Psoas muscle (tissue), 8 donors: Measurements from ENCODE around the gene FOLR3. TPM values are rescaled to one million over a fixed set of nuclear protein-coding genes. Genes with fewer than 3 reads are reported as not detected.

ENCODE experiments used
- ATAC-seq, 4 donors: fragments of 200-7000 bp; cut with Tn5 transposase; one replicate each; pipeline ENCODE4 v1.9.1; 2020; ENCODE audit warnings: moderate library complexity in 3 of 4, mild to moderate bottlenecking in 2 of 4
- DNase-seq, 2 donors: peaks; one replicate each; pipeline ENCODE4 v3.0.0-alpha.2; 2020
- H3K27ac ChIP-seq: fragments of 200-600 bp; one replicate; pipeline ENCODE4 v1.8.0; 2022
- H3K27me3 ChIP-seq, 3 donors: fragments of 200-600 bp in 1 of 3; one replicate each; pipeline versions ENCODE4 v1.6.1 to v1.8.0; 2013 to 2022; ENCODE audit warnings: low read length in 2 of 3, mild to moderate bottlenecking in 2 of 3, moderate library complexity in 1 of 3; ENCODE audit not compliant: insufficient read depth in 3 of 3
- H3K36me3 ChIP-seq, 2 donors: fragments of 200-600 bp in 1 of 2; one replicate each; pipeline versions ENCODE4 v1.6.1 to v1.8.0; 2013 to 2022; ENCODE audit warnings: low read depth in 1 of 2, mild to moderate bottlenecking in 1 of 2, moderate library complexity in 1 of 2; ENCODE audit not compliant: insufficient read depth in 1 of 2
- H3K4me1 ChIP-seq: fragments of 200-600 bp; one replicate; pipeline ENCODE4 v1.8.0; 2022
- H3K4me3 ChIP-seq: fragments of 200-600 bp; one replicate; pipeline ENCODE4 v1.8.0; 2022; ENCODE audit warnings: mild to moderate bottlenecking
- H3K9me3 ChIP-seq: fragments of 200-600 bp; one replicate; pipeline ENCODE4 v1.8.0; 2022
- WGBS, 3 donors: extraction: QIAGEN DNeasy Blood & Tissue Kit; methylation state at CpG; one replicate each; pipeline versions ENCODE4 v1.1.6 to v1.1.7; 2013; 5-methylcytosine and 5-hydroxymethylcytosine counted together
- intact Hi-C, 2 donors: fragments of 100-400 bp; cut with DNase I; formaldehyde crosslinking; loops; one replicate each; pipeline versions ENCODE4 v1.11.0 to v1.14.2; 2022
- polyA plus RNA-seq, 3 donors: library from polyadenylated mRNA; stranded (reverse); fragments of 200-250 nt; gene quantifications; one replicate each; pipeline ENCODE4 v1.2.3, GENCODE V29; 2013
- total RNA-seq, 4 donors: library from RNA; stranded (reverse); fragmentation: NEBNext Ultra II Directional in 2 of 4; extraction: Animal tissue kit (Norgen Biotek cat#: 25700) in 2 of 4; gene quantifications; one replicate each; pipeline versions ENCODE4 v1.2.1 to v1.2.4, GENCODE V29; 2021 to 2023
- TF ChIP-seq, protein P1 (sequence below): fragments of 200-600 bp; IDR thresholded peaks from one replicate; pipeline ENCODE4 v1.8.0; 2022; ENCODE audit warnings: antibody characterized with exemption
- donor health status: healthy with polysubstance abuse.
- donor health status: DM: no; HTN: no; CAD: no; lungs with moderate emphysema.
- donor health status: Bipolar disorder and iron deficiency.
- donor health status: healthy.
- donor health status: DM: yes; HTN: yes; CAD: no.
- donor health status: DM: no; HTN: no; CAD: no.
- donor health status: DM: no; HTN: no; CAD: no.
- donor health status: DM: yes; HTN: yes; CAD: no.

FOLR3 gene
- total and polyA plus RNA-seq, 7 donors = 0.09 to 0.58 TPM; not detected in 5

DNA sequence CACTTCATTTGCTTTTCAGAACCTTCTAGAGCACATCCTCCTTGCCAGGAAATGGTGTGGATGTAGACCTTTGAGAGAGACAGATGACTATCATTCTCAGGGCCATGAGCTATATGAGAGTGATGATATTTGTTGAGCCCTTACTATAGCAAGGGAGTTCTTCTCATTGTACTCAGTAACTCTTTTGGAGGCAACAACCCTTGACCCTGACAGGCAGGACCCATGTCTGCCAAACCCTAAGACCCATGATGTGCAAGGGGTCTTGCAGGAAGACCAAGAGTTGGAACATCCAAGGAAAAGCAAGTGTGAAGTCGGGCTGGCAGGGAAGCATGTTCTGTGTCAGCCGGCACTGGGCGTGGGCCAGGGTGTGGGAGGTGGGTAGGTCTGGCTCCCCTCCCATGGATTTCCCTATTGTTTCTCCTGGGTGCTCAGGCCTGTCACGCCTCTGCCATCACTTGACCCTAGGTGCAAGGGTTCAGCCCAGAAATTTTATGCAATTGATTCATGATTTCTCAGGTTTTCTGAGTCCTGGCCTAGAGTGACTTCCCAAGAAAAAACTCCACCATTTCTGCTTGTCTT lies 1.2 kb downstream of the FOLR3 start:
- DNase-seq (no peak), ATAC-seq (no peak)
- Histone ChIP-seq H3K4me1 (no peaks in the 10 kb centered on the region), H3K27ac (no peak overlapping the region), H3K27me3 (peaks cover 0 to 3% (median 0%) of the 10 kb centered on the region in 3 donors), H3K36me3 (no peaks in the 10 kb centered on the region), H3K4me3 (no peak overlapping the region), H3K9me3 (no peaks in the 10 kb centered on the region)
- 72 to 85% (median 74%) methylated on average over 4 of the region's 4 CpGs for WGBS, 3 donors
- intact Hi-C loops = no loop called here
- TF ChIP-seq, protein P1, sequence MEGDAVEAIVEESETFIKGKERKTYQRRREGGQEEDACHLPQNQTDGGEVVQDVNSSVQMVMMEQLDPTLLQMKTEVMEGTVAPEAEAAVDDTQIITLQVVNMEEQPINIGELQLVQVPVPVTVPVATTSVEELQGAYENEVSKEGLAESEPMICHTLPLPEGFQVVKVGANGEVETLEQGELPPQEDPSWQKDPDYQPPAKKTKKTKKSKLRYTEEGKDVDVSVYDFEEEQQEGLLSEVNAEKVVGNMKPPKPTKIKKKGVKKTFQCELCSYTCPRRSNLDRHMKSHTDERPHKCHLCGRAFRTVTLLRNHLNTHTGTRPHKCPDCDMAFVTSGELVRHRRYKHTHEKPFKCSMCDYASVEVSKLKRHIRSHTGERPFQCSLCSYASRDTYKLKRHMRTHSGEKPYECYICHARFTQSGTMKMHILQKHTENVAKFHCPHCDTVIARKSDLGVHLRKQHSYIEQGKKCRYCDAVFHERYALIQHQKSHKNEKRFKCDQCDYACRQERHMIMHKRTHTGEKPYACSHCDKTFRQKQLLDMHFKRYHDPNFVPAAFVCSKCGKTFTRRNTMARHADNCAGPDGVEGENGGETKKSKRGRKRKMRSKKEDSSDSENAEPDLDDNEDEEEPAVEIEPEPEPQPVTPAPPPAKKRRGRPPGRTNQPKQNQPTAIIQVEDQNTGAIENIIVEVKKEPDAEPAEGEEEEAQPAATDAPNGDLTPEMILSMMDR = no peak

DNA sequence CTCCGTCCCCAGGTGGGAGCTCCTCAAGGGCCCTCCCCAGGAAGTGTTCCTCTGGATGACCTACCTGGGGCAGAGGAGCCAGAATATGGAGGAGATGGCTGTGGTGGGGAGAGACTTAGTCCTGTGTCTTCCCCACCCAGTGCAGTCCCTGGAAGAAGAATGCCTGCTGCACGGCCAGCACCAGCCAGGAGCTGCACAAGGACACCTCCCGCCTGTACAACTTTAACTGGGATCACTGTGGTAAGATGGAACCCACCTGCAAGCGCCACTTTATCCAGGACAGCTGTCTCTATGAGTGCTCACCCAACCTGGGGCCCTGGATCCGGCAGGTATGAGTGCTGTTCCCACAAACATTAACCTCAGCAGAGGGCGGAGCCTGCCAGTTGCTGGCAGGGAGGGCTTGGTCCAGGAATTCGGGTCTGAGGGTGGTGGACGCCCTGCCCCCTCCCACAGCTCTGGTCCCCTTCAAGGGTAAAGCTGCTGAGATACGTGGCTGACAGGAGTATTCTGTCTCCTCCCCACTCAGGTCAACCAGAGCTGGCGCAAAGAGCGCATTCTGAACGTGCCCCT lies 3.4 kb downstream of the FOLR3 start:
- intact Hi-C loops = no loop called here
- H3K4me1 ChIP-seq = no peaks in the 10 kb centered on the region
- no peaks in the 10 kb centered on the region for H3K27me3 ChIP-seq
- no peaks in the 10 kb centered on the region for H3K36me3 ChIP-seq
- H3K27ac ChIP-seq = no peak overlapping the region
- no peak overlapping the region for H3K4me3 ChIP-seq
- DNase-seq (no peak), ATAC-seq (no peak)
- no peaks in the 10 kb centered on the region for H3K9me3 ChIP-seq
- 77 to 85% (median 84%) methylated on average over 12 of the region's 12 CpGs for WGBS, 3 donors
- TF ChIP-seq, protein P1 = no peak

DNA sequence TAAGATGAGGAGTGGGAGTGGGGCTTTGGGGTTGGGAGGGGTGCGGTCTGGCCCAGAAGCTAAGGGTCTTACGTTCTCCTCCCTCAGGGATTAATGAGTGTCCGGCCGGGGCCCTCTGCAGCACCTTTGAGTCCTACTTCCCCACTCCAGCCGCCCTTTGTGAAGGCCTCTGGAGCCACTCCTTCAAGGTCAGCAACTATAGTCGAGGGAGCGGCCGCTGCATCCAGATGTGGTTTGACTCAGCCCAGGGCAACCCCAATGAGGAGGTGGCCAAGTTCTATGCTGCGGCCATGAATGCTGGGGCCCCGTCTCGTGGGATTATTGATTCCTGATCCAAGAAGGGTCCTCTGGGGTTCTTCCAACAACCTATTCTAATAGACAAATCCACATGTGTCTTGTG lies 4.0 kb downstream of the FOLR3 start:
- DNase-seq (no peak), ATAC-seq (no peak)
- TF ChIP-seq, protein P1 = no peak
- Histone ChIP-seq H3K27me3 (no peaks in the 10 kb centered on the region), H3K36me3 (no peaks in the 10 kb centered on the region), H3K27ac (no peak overlapping the region), H3K4me3 (no peak overlapping the region), H3K9me3 (no peaks in the 10 kb centered on the region), H3K4me1 (no peaks in the 10 kb centered on the region)
- intact Hi-C loops = no loop called here
- whole genome bisulfite sequencing, 3 donors = 89 to 94% (median 91%) methylated on average over 11 of the region's 11 CpGs

DNA sequence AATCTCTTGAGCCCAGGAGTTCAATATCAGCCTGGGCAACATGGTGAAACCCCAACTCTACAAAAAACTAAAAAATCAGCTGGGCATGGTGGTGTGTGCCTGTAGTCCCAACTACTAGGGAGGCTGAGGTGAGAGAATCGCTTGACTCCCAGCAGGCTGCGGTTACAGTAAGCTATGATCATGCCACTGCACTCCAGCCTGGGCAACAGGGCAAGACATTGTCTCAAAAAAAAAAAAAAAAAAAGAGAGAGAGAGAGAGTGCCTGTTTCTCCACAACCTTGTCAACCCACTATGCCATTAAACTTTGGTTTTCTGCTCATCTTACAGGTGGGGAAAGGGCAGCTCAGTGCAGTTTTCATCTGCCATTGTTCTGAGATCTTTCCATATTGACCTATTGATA lies 5.1 kb downstream of the FOLR3 start:
- Histone ChIP-seq H3K27ac (no peak overlapping the region), H3K9me3 (no peaks in the 10 kb centered on the region), H3K27me3 (no peaks in the 10 kb centered on the region), H3K36me3 (no peaks in the 10 kb centered on the region), H3K4me1 (no peaks in the 10 kb centered on the region), H3K4me3 (no peak overlapping the region)
- WGBS, 3 donors = 91 to 95% (median 92%) methylated on average over 2 of the region's 2 CpGs
- ATAC-seq (no peak), DNase-seq (no peak)
- TF ChIP-seq, protein P1 = no peak
- intact Hi-C loops = loop anchor here in 1 of 2 donors (2.0 kb wide), 1 partner anchor 40 kb away; no protein-coding TSS in a partner anchor
